Transverse colon (tissue), 3 donors: ENCODE results near the gene PALLD.

Experiments
- EP300 ChIP-seq: sonication (generic); formaldehyde crosslinking; IDR thresholded peaks from one replicate; pipeline ENCODE4 v1.6.1; 2017; ENCODE audit warnings: antibody characterized with exemption, low read depth
- POLR2AphosphoS5 ChIP-seq, 3 donors: sonication (generic); formaldehyde crosslinking; IDR thresholded peaks; one replicate each; pipeline ENCODE4 v1.6.1; 2016; ENCODE audit warnings: antibody characterized with exemption in 3 of 3

GRCh38 chr4:168528131-168528949 lies 31.5 kb downstream of the PALLD start:
- no peak for TF ChIP-seq EP300
- no peak for TF ChIP-seq POLR2AphosphoS5 (IDR thresholded peaks at IDR 0.05)
